Suprapubic skin (tissue), 4 donors: Measurements from ENCODE around the gene LGI1. TPM values are rescaled to one million over a fixed set of nuclear protein-coding genes. Genes with fewer than 3 reads are reported as not detected.

Experiments used
- DNase-seq, 2 donors: peaks; one replicate each; pipeline ENCODE4 v3.0.0-alpha.2; 2019; ENCODE audit warnings: low spot score in 2 of 2
- H3K27ac ChIP-seq: fragments of 200-600 bp; sonication (generic); one replicate; pipeline ENCODE4 v1.5.1; 2019
- H3K27me3 ChIP-seq: fragments of 200-600 bp; sonication (generic); one replicate; pipeline ENCODE4 v1.5.1; 2019
- H3K36me3 ChIP-seq: fragments of 200-600 bp; sonication (generic); one replicate; pipeline ENCODE4 v1.5.1; 2019
- H3K4me1 ChIP-seq: fragments of 200-600 bp; sonication (generic); one replicate; pipeline ENCODE4 v1.5.1; 2019
- H3K4me3 ChIP-seq: fragments of 200-600 bp; sonication (generic); one replicate; pipeline ENCODE4 v1.5.1; 2019; ENCODE audit warnings: mild to moderate bottlenecking
- H3K9me3 ChIP-seq: fragments of 200-600 bp; sonication (generic); one replicate; pipeline ENCODE4 v1.5.1; 2019
- CTCF ChIP-seq, 2 donors: fragments of 200-600 bp in 1 of 2; fragments of 450-650 bp in 1 of 2; sonication (generic) in 1 of 2; IDR thresholded peaks; one replicate each; pipeline ENCODE4 v1.5.1; 2016 to 2019; ENCODE audit warnings: antibody characterized with exemption in 2 of 2, mild to moderate bottlenecking in 1 of 2, moderate library complexity in 1 of 2
- EP300 ChIP-seq: sonication (generic); formaldehyde crosslinking; IDR thresholded peaks from one replicate; pipeline ENCODE4 v1.6.1; 2017; ENCODE audit warnings: antibody characterized with exemption
- POLR2A ChIP-seq, 2 donors: fragments of 450-650 bp; IDR thresholded peaks; one replicate each; pipeline ENCODE4 v1.6.1; 2017; ENCODE audit warnings: antibody characterized with exemption in 2 of 2, mild to moderate bottlenecking in 2 of 2, moderate library complexity in 2 of 2
- POLR2AphosphoS5 ChIP-seq, 3 donors: sonication (generic); formaldehyde crosslinking; IDR thresholded peaks; one replicate each; pipeline ENCODE4 v1.6.1; 2017; ENCODE audit warnings: antibody characterized with exemption in 3 of 3
- WGBS: methylation state at CpG from one replicate; pipeline ENCODE4 v1.1.5; 2018; 5-methylcytosine and 5-hydroxymethylcytosine counted together
- total RNA-seq, 4 donors: library from RNA; depleted of rRNA; stranded (reverse); fragments of >200 nt; gene quantifications; one replicate each; pipeline ENCODE4 v1.1.0, GENCODE V29; 2016

The LGI1 gene
- total RNA-seq, 4 donors from 2014 or later, result not detected

GRCh38 chr10:93771354-93771753 lies 13.6 kb downstream of the LGI1 start:
- Histone ChIP-seq H3K4me3 (no peak overlapping the region), H3K27me3 (peaks cover 10% of the 10 kb centered on the region), H3K9me3 (no peaks in the 10 kb centered on the region), H3K4me1 (no peaks in the 10 kb centered on the region), H3K27ac (no peak overlapping the region), H3K36me3 (no peaks in the 10 kb centered on the region)
- TF ChIP-seq POLR2AphosphoS5 (IDR thresholded peaks at IDR 0.05) (no peak), POLR2A (IDR thresholded peaks at IDR 0.05) (no peak), CTCF (IDR thresholded peaks at IDR 0.05) (no peak), EP300 (no peak)
- WGBS, result 66% methylated on average over 7 of the region's 7 CpGs
- DNase-seq, result no peak

GRCh38 chr10:93773120-93773519 lies 15.4 kb downstream of the LGI1 start:
- 71% methylated on average over 5 of the region's 5 CpGs for WGBS
- no peak for TF ChIP-seq EP300
- no peak for TF ChIP-seq POLR2A (IDR thresholded peaks at IDR 0.05)
- TF ChIP-seq POLR2AphosphoS5 (IDR thresholded peaks at IDR 0.05), result no peak
- no peak for TF ChIP-seq CTCF (IDR thresholded peaks at IDR 0.05)
- Histone ChIP-seq H3K27ac (no peak overlapping the region), H3K4me3 (no peak overlapping the region), H3K4me1 (no peaks in the 10 kb centered on the region), H3K9me3 (no peaks in the 10 kb centered on the region), H3K36me3 (no peaks in the 10 kb centered on the region), H3K27me3 (peaks cover 10% of the 10 kb centered on the region)
- no peak for DNase-seq

- H3K27ac ChIP-seq, result no peak overlapping the region
- H3K36me3 ChIP-seq, result no peaks in the 10 kb centered on the region
- WGBS, result 64% methylated on average over 3 of the region's 4 CpGs
- H3K4me3 ChIP-seq, result no peak overlapping the region
- H3K9me3 ChIP-seq, result no peaks in the 10 kb centered on the region
- TF ChIP-seq EP300, result no peak
- no peak for TF ChIP-seq CTCF (IDR thresholded peaks at IDR 0.05)
- no peak for TF ChIP-seq POLR2A (IDR thresholded peaks at IDR 0.05)
- TF ChIP-seq POLR2AphosphoS5 (IDR thresholded peaks at IDR 0.05), result no peak
- H3K27me3 ChIP-seq, result peaks cover 10% of the 10 kb centered on the region
- H3K4me1 ChIP-seq, result no peaks in the 10 kb centered on the region
- no peak for DNase-seq
Measured at GRCh38 chr10:93773705-93774104, 16.0 kb downstream of the LGI1 start.

GRCh38 chr10:93775356-93775755 lies 17.6 kb downstream of the LGI1 start:
- H3K4me1 ChIP-seq, result no peaks in the 10 kb centered on the region
- H3K4me3 ChIP-seq, result no peak overlapping the region
- 81% methylated on average over 5 of the region's 5 CpGs for WGBS
- no peak for TF ChIP-seq CTCF (IDR thresholded peaks at IDR 0.05)
- no peak for TF ChIP-seq EP300
- no peak for TF ChIP-seq POLR2A (IDR thresholded peaks at IDR 0.05)
- H3K27ac ChIP-seq, result no peak overlapping the region
- no peak for DNase-seq
- H3K9me3 ChIP-seq, result no peaks in the 10 kb centered on the region
- peaks cover 10% of the 10 kb centered on the region for H3K27me3 ChIP-seq
- no peaks in the 10 kb centered on the region for H3K36me3 ChIP-seq

GRCh38 chr10:93777092-93777491 lies 19.4 kb downstream of the LGI1 start:
- H3K27me3 ChIP-seq, result peaks cover 10% of the 10 kb centered on the region
- TF ChIP-seq POLR2A (IDR thresholded peaks at IDR 0.05) (no peak), CTCF (IDR thresholded peaks at IDR 0.05) (no peak), EP300 (no peak), POLR2AphosphoS5 (IDR thresholded peaks at IDR 0.05) (no peak)
- no peaks in the 10 kb centered on the region for H3K9me3 ChIP-seq
- H3K4me1 ChIP-seq, result no peaks in the 10 kb centered on the region
- no peaks in the 10 kb centered on the region for H3K36me3 ChIP-seq
- DNase-seq, result no peak
- H3K27ac ChIP-seq, result no peak overlapping the region
- 40% methylated on average over 2 of the region's 2 CpGs for WGBS
- no peak overlapping the region for H3K4me3 ChIP-seq
